ENCODE results near the gene SAG.

- no peak for TF ChIP-seq CTCF (IDR thresholded peaks at IDR 0.05 in 2 of 3, conservative IDR thresholded peaks at IDR 0.05 in 1 of 3; ENCODE audit: insufficient read depth in 2 of 3, low read depth in 1 of 3, low read length in 3 of 3)
- no peak for TF ChIP-seq RAD21 (CRISPR knock-in tag; conservative IDR thresholded peaks at IDR 0.05 in 1 of 2, IDR thresholded peaks at IDR 0.05 in 1 of 2)
- TF ChIP-seq GTF2E2 (tag; IDR thresholded peaks at IDR 0.05) = no peak
- no peak for TF ChIP-seq POLR2A (conservative IDR thresholded peaks at IDR 0.05)
- TF ChIP-seq SIRT6 (IDR thresholded peaks at IDR 0.05; ENCODE audit: low read depth, low read length) = no peak
- no peak for TF ChIP-seq ILK (tag; IDR thresholded peaks at IDR 0.05; ENCODE audit: borderline replicate concordance, low read depth)
- TF ChIP-seq SOX6 (IDR thresholded peaks at IDR 0.05) = no peak
- no peak for TF ChIP-seq HDAC8 (tag; IDR thresholded peaks at IDR 0.05)
- no peak for TF ChIP-seq REST (IDR thresholded peaks at IDR 0.05; ENCODE audit: borderline replicate concordance)
- TF ChIP-seq REST (CRISPR knock-in tag; IDR thresholded peaks at IDR 0.05; ENCODE audit: low read depth) = no peak
- TF ChIP-seq BMI1 (IDR thresholded peaks at IDR 0.05; ENCODE audit: low read length) = no peak
- no peak for TF ChIP-seq POLR2AphosphoS5 (IDR thresholded peaks at IDR 0.05; ENCODE audit: control insufficient read depth, insufficient read depth, low read depth, low read length)
- TF ChIP-seq NFIC (IDR thresholded peaks at IDR 0.05) = no peak
- no peak for TF ChIP-seq E2F4 (CRISPR knock-in tag; IDR thresholded peaks at IDR 0.05; ENCODE audit: low read depth)
These were observed 11.7 kb upstream of the SAG start for GRCh38 chr2:233295891-233296290.
